ENCODE data around the gene MAPK6.

- no peak for TF ChIP-seq CTCF (IDR thresholded peaks at IDR 0.05)
- no peak for TF ChIP-seq EZH2 (IDR thresholded peaks at IDR 0.05)
- no peak for TF ChIP-seq EZH2phosphoT487 (IDR thresholded peaks at IDR 0.05)
Observed at GRCh38 chr15:52107238-52107637, 88.2 kb downstream of the MAPK6 start.
